Measurements from ENCODE around the gene LCN6.

DNA sequence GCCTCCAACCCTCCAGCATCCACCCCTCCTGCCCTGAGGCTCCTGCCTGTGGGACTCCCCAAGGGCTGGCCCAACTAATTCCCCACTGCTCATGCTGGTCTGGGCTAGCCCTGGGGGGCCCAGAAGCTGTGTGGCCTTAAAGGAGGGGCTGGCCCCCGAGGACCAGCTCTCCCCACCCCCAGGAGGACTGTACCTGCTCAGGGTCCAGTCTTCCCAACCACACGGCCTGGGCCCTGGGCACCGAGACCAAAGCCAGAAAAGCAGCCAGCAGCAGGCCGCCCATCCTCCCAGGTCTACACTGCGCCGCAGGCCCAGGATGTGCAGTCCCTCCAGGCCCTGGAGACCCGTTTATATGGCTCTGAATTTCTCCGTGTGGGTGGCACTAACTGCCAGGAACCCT, at the start of gene LCN6:
- TF ChIP-seq TP53 (CRISPR knock-in tag; IDR thresholded peaks at IDR 0.05) (no peak), NFYB (CRISPR knock-in tag; conservative IDR thresholded peaks at IDR 0.05; ENCODE audit: low read depth) (no peak), NFE2L1 (CRISPR knock-in tag; IDR thresholded peaks at IDR 0.05) (no peak), ZNF317 (CRISPR knock-in tag; IDR thresholded peaks at IDR 0.05; ENCODE audit: borderline replicate concordance, low read depth) (no peak), NR2C2 (CRISPR knock-in tag; IDR thresholded peaks at IDR 0.05) (no peak), IRF2 (CRISPR knock-in tag; IDR thresholded peaks at IDR 0.05; ENCODE audit: borderline replicate concordance, low read depth) (no peak), MAX (CRISPR knock-in tag; IDR thresholded peaks at IDR 0.05) (no peak), USF1 (CRISPR knock-in tag; IDR thresholded peaks at IDR 0.05) (no peak), FOXK1 (CRISPR knock-in tag; IDR thresholded peaks at IDR 0.05) (no peak)
- TF ChIP-seq, protein P1, sequence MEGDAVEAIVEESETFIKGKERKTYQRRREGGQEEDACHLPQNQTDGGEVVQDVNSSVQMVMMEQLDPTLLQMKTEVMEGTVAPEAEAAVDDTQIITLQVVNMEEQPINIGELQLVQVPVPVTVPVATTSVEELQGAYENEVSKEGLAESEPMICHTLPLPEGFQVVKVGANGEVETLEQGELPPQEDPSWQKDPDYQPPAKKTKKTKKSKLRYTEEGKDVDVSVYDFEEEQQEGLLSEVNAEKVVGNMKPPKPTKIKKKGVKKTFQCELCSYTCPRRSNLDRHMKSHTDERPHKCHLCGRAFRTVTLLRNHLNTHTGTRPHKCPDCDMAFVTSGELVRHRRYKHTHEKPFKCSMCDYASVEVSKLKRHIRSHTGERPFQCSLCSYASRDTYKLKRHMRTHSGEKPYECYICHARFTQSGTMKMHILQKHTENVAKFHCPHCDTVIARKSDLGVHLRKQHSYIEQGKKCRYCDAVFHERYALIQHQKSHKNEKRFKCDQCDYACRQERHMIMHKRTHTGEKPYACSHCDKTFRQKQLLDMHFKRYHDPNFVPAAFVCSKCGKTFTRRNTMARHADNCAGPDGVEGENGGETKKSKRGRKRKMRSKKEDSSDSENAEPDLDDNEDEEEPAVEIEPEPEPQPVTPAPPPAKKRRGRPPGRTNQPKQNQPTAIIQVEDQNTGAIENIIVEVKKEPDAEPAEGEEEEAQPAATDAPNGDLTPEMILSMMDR (IDR thresholded peaks at IDR 0.05): no peak
- TF ChIP-seq, protein P2, sequence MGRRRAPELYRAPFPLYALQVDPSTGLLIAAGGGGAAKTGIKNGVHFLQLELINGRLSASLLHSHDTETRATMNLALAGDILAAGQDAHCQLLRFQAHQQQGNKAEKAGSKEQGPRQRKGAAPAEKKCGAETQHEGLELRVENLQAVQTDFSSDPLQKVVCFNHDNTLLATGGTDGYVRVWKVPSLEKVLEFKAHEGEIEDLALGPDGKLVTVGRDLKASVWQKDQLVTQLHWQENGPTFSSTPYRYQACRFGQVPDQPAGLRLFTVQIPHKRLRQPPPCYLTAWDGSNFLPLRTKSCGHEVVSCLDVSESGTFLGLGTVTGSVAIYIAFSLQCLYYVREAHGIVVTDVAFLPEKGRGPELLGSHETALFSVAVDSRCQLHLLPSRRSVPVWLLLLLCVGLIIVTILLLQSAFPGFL (CRISPR knock-in tag; IDR thresholded peaks at IDR 0.05; ENCODE audit: borderline replicate concordance): no peak

Measured in WTC11 (cell line).